ENCODE results near the gene GNG13.
"Not testable (repeated sequence)": the region's sequence is repeated elsewhere in the genome, so short reads cannot be mapped to it uniquely, and the experiment has no call there.

The GNG13 gene

GRCh38 chr16:831571-832413 lies 31.3 kb upstream of the GNG13 start:
- DNase-seq (ENCODE audit: low read depth in 2 of 2) = no peak

GRCh38 chr16:830871-831570 lies 30.5 kb upstream of the GNG13 start:
- DNase-seq (ENCODE audit: low read depth in 2 of 2) = no peak

- no peak for DNase-seq (ENCODE audit: low read depth in 2 of 2)
These were observed 29.8 kb upstream of the GNG13 start for GRCh38 chr16:830107-830870.

- DNase-seq (ENCODE audit: low read depth in 2 of 2) = no peak
These were observed 28.4 kb upstream of the GNG13 start for GRCh38 chr16:828891-829290.

- DNase-seq (ENCODE audit: low read depth in 2 of 2) = no peak
These were observed 27.0 kb upstream of the GNG13 start for GRCh38 chr16:827513-827912.

GRCh38 chr16:825341-826061 lies 25.0 kb upstream of the GNG13 start:
- DNase-seq (ENCODE audit: low read depth in 2 of 2) = no peak

- DNase-seq (ENCODE audit: low read depth in 2 of 2) = no peak
These were observed 24.1 kb upstream of the GNG13 start for GRCh38 chr16:824601-825000.

GRCh38 chr16:824194-824593 lies 23.7 kb upstream of the GNG13 start:
- no peak for DNase-seq (ENCODE audit: low read depth in 2 of 2)

GRCh38 chr16:822909-823297 lies 22.4 kb upstream of the GNG13 start:
- no peak for DNase-seq (ENCODE audit: low read depth in 2 of 2)

- no peak for DNase-seq (ENCODE audit: low read depth in 2 of 2)
These were observed 21.8 kb upstream of the GNG13 start for GRCh38 chr16:822174-822908.

- no peak for DNase-seq (ENCODE audit: low read depth in 2 of 2)
These were observed 21.2 kb upstream of the GNG13 start for GRCh38 chr16:821751-822150.

- no peak for DNase-seq (ENCODE audit: low read depth in 2 of 2)
These were observed 20.2 kb upstream of the GNG13 start for GRCh38 chr16:820748-821147.

GRCh38 chr16:820044-820408 lies 19.5 kb upstream of the GNG13 start:
- not testable (repeated sequence) for DNase-seq (ENCODE audit: low read depth in 2 of 2)

GRCh38 chr16:819336-820043 lies 19.0 kb upstream of the GNG13 start:
- DNase-seq (ENCODE audit: low read depth in 2 of 2) = no peak

GRCh38 chr16:818592-818991 lies 18.1 kb upstream of the GNG13 start:
- DNase-seq (ENCODE audit: low read depth in 2 of 2) = no peak

- no peak for DNase-seq (ENCODE audit: low read depth in 2 of 2)
These were observed 17.6 kb upstream of the GNG13 start for GRCh38 chr16:818132-818531.

- DNase-seq (ENCODE audit: low read depth in 2 of 2) = no peak
These were observed 16.7 kb upstream of the GNG13 start for GRCh38 chr16:817001-817906.

- no peak for DNase-seq (ENCODE audit: low read depth in 2 of 2)
These were observed 15.3 kb upstream of the GNG13 start for GRCh38 chr16:815861-816260.

- DNase-seq (ENCODE audit: low read depth in 2 of 2) = no peak
These were observed 14.4 kb upstream of the GNG13 start for GRCh38 chr16:814974-815373.

Data from stimulated activated CD8-positive, alpha-beta memory T cell treated with anti-CD3 and anti-CD28 coated beads, Interleukin-15, amount 100 ng/mL, for 4 hours (primary cell).